OCI-LY3 (cell line): ENCODE results near the gene PTX4.

Experiments
- H2AFZ ChIP-seq: fragments of 200-600, 300-600 bp; shearing (Covaris generic); 2 replicates; pipeline ENCODE4 v1.6.0; 2014; ENCODE audit warnings: antibody characterized with exemption, low read depth, low read length
- H3K27ac ChIP-seq: fragments of 200-600, 300-600 bp; sonication (generic); 2 replicates; pipeline ENCODE4 v1.5.1; 2014; ENCODE audit warnings: mild to moderate bottlenecking, low read length, moderate library complexity, mixed read lengths
- H3K27me3 ChIP-seq: fragments of 200-600, 300-600 bp; sonication (generic); 2 replicates; pipeline ENCODE4 v1.6.1; 2014; ENCODE audit warnings: low read depth, low read length, mixed read lengths
- H3K36me3 ChIP-seq: fragments of 200-600, 300-600 bp; sonication (generic); replicated peaks from 2 replicates; pipeline ENCODE3; 2014; ENCODE audit warnings: low read depth, low read length, mixed read lengths
- H3K4me1 ChIP-seq: fragments of 300-600, 200-600 bp; sonication (generic); 2 replicates; pipeline ENCODE4 v1.6.1; 2014; ENCODE audit warnings: low read length, mixed read lengths
- H3K4me2 ChIP-seq: fragments of 200-600, 300-600 bp; sonication (generic); 2 replicates; pipeline ENCODE4 v1.6.1; 2014; ENCODE audit warnings: low read length, mixed read lengths
- H3K4me3 ChIP-seq: fragments of 300-600, 200-600 bp; sonication (generic); 2 replicates; pipeline ENCODE4 v1.5.1; 2014; ENCODE audit warnings: antibody characterized with exemption, mild to moderate bottlenecking, low read length, moderate library complexity
- H3K79me2 ChIP-seq: fragments of 300-600, 200-600 bp; shearing (Covaris generic); 2 replicates; pipeline ENCODE4 v1.6.1; 2014; ENCODE audit warnings: mild to moderate bottlenecking, low read length, mixed read lengths
- H3K9ac ChIP-seq: fragments of 300-600, 200-600 bp; shearing (Covaris generic); 2 replicates; pipeline ENCODE4 v1.6.0; 2014; ENCODE audit warnings: mild to moderate bottlenecking, low read length, moderate library complexity
- H3K9me3 ChIP-seq: fragments of 200-600, 300-600 bp; shearing (Covaris generic); 2 replicates; pipeline ENCODE4 v1.6.1; 2014; ENCODE audit warnings: low read length, mixed read lengths; ENCODE audit not compliant: insufficient read depth
- H4K20me1 ChIP-seq: fragments of 200-600, 300-600 bp; sonication (generic); 2 replicates; pipeline ENCODE4 v1.6.1; 2016; ENCODE audit warnings: low read length, mixed read lengths; ENCODE audit not compliant: insufficient read depth
- CTCF ChIP-seq: fragments of 200-600, 300-600 bp; sonication (generic); IDR thresholded peaks from 2 replicates; pipeline ENCODE4 v1.5.1; 2014; ENCODE audit warnings: antibody characterized with exemption, low read length, low read depth
- EZH2phosphoT487 ChIP-seq: fragments of 200-600 bp; shearing (Covaris generic); IDR thresholded peaks from 2 replicates; pipeline ENCODE4 v1.6.1; 2018; ENCODE audit warnings: antibody characterized with exemption, mixed run types, low read depth

PTX4 gene

GRCh38 chr16:1488054-1488601 is 616 bp downstream of the PTX4 start:
- Histone ChIP-seq H3K9ac (no peak overlapping the region), H3K4me1 (peaks cover 7% of the 10 kb centered on the region), H3K4me3 (no peak overlapping the region), H3K27me3 (no peaks in the 10 kb centered on the region), H3K27ac (no peak overlapping the region), H2AFZ (no peak overlapping the region), H3K79me2 (no peaks in the 10 kb centered on the region), H3K36me3 (no peaks in the 10 kb centered on the region), H3K9me3 (no peaks in the 10 kb centered on the region), H4K20me1 (no peaks in the 10 kb centered on the region), H3K4me2 (no peak overlapping the region)
- TF ChIP-seq EZH2phosphoT487 (no peak), CTCF (no peak)

GRCh38 chr16:1487395-1488053 is 1.2 kb downstream of the PTX4 start:
- no peak overlapping the region for H3K4me2 ChIP-seq
- H3K9ac ChIP-seq: no peak overlapping the region

GRCh38 chr16:1486551-1487390 is 2.0 kb downstream of the PTX4 start:
- Histone ChIP-seq H3K4me2 (no peak overlapping the region), H3K36me3 (no peaks in the 10 kb centered on the region), H4K20me1 (no peaks in the 10 kb centered on the region), H3K79me2 (no peaks in the 10 kb centered on the region), H3K4me1 (no peaks in the 10 kb centered on the region), H3K27me3 (no peaks in the 10 kb centered on the region), H2AFZ (no peak overlapping the region), H3K27ac (no peak overlapping the region), H3K4me3 (no peak overlapping the region), H3K9me3 (no peaks in the 10 kb centered on the region), H3K9ac (no peak overlapping the region)
- TF ChIP-seq EZH2phosphoT487 (no peak), CTCF (no peak)

More at GRCh38 chr16:1487395-1488053, 1.2 kb downstream of the PTX4 start:
- TF ChIP-seq CTCF (no peak), EZH2phosphoT487 (no peak)
- Histone ChIP-seq H3K79me2 (no peaks in the 10 kb centered on the region), H2AFZ (no peak overlapping the region), H3K9me3 (no peaks in the 10 kb centered on the region), H3K4me1 (peaks cover 3% of the 10 kb centered on the region), H3K27ac (no peak overlapping the region), H3K27me3 (no peaks in the 10 kb centered on the region), H4K20me1 (no peaks in the 10 kb centered on the region), H3K36me3 (no peaks in the 10 kb centered on the region), H3K4me3 (no peak overlapping the region)

GRCh38 chr16:1485847-1486496 is 2.8 kb downstream of the PTX4 start:
- TF ChIP-seq EZH2phosphoT487 (no peak), CTCF (no peak)
- H3K27ac ChIP-seq: no peak overlapping the region
- H3K4me1 ChIP-seq: no peaks in the 10 kb centered on the region
- no peak overlapping the region for H3K4me2 ChIP-seq
- no peak overlapping the region for H2AFZ ChIP-seq
- H3K36me3 ChIP-seq: no peaks in the 10 kb centered on the region
- H3K79me2 ChIP-seq: no peaks in the 10 kb centered on the region
- no peak overlapping the region for H3K4me3 ChIP-seq
- no peak overlapping the region for H3K9ac ChIP-seq
- H3K9me3 ChIP-seq: no peaks in the 10 kb centered on the region
- H4K20me1 ChIP-seq: no peaks in the 10 kb centered on the region
- no peaks in the 10 kb centered on the region for H3K27me3 ChIP-seq
